ENCODE results near the gene DMRTA1.
"Not testable (repeated sequence)": the region's sequence is repeated elsewhere in the genome, so short reads cannot be mapped to it uniquely, and the experiment has no call there.

Gene DMRTA1

DNA sequence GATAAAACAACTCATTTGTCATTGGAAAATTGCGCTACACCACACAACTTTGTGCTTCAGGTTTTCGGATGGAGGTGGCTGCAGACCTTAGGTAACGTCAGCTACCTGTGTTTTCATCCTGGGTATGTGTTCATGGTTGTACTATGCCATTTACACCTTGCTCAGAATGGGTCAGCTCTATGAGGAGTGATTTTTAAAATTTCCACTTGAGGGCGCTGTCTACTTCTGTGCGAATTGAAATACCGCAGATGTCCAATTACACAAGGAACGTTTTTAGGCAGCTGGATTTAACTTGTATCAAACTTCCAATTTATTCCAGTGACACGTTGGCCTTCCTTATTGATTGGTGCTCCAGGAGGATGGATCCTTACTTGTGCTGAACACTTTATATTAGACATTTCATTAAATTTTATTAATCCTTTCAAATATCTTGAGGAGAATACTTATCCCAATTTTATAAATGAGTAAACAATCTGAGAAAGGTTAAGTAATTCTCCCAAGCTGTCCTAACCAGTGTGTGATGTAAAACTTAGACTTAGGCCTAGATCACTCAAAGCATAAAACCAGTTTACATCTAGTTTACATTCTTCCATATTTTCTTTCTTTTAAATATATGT, 23.4 kb downstream of the DMRTA1 start:
- peak; percentile 40 to 55 for DNase-seq

DNA sequence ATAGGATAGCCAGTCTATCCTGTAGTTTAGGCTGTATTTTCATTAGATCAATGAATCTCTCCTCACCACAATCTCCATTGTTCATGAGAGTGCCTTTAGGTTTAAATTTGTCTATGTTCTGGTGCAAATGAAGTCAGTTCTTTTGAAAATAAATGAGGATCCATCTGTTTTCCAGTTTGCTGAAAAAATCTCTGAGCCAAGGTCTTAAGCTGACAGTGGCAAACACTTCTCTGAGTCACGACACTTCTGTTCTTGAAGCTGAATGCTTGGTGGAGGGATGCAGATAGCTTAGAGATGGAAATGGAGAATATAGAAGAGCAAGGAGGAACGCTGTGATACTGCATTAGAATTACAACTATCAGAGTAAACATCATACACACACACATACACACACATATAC, 34.9 kb downstream of the DMRTA1 start:
- DNase-seq, result no peak

DNA sequence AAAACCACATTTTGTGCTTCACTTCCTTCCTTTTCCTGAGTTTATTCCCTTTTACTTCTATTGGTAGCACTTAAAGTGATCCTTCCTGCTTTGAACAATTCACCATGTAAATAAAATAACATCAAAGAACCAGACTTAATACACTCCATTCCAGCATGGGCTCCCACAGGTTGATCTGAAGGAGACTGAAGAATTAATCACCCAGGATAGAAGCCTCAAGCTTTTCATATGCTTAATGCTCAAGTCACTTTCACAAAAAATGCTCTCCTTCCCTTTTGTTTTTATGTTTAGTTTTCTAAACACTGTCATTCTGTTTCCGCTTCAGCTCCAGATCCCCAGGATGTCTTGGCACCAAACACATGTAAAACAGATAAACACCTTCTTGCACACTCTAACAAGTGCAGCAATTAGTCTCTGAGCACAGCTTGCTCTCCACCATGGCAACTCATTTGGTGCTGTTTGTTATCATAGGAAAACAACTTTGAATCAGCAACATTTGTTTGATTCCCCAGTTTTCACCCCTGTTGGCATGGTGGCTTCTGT, 37.0 kb downstream of the DMRTA1 start:
- DNase-seq, result no peak

DNA sequence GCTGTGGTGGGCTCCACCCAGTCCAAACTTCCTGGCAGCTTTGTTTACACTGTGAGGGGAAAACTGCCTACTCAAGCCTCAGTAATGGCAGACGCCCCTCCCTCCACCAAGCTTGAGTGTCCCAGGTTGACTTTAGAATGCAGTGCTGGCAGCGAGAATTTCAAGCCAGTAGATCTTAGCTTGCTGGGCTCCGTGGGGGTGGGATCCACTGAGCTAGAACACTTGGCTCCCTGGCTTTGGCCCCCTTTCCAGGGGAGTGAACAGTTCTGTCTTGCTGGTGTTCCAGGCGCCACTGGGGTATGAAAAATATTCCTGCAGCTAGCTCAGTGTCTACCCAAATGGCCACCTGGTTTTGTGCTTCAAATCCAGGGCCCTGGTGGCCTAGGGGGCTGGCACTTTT, 49.6 kb downstream of the DMRTA1 start:
- not testable (repeated sequence) for DNase-seq

All from AML-193 (cell line).